ENCODE results near the gene ADAMTS4.

DNA sequence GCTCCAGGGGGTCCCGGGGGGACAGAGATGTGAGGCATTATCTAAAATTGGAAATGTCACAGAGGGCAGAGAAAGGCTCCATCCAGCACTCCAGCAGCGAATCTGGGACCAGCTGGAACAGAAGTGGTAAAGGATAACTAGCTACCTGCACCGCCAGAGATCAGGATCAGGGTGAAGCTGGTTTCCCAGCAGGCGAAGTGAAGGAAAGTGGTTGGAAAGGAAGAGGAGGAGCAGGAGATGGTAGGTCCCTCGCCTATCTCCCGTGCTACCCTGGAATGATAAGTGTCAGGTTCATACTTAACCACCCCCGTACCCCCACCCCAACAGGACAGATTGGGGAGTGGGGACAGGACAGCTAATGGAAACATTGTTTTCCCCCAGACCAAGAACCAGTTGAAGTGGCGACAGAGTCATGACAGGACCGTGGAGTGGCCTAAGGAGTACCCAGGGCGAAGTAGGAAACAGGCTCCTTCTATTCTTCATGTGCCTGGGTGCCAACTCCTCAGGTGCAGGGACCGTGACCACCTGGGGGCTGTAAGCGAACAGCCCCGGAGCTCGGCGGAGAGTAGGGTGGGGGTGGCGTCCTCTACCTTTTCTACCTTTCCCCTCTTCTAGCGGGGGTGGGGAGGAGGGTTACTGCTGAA is 22.3 kb downstream of the ADAMTS4 start:
- TF ChIP-seq, protein P1, sequence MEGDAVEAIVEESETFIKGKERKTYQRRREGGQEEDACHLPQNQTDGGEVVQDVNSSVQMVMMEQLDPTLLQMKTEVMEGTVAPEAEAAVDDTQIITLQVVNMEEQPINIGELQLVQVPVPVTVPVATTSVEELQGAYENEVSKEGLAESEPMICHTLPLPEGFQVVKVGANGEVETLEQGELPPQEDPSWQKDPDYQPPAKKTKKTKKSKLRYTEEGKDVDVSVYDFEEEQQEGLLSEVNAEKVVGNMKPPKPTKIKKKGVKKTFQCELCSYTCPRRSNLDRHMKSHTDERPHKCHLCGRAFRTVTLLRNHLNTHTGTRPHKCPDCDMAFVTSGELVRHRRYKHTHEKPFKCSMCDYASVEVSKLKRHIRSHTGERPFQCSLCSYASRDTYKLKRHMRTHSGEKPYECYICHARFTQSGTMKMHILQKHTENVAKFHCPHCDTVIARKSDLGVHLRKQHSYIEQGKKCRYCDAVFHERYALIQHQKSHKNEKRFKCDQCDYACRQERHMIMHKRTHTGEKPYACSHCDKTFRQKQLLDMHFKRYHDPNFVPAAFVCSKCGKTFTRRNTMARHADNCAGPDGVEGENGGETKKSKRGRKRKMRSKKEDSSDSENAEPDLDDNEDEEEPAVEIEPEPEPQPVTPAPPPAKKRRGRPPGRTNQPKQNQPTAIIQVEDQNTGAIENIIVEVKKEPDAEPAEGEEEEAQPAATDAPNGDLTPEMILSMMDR (conservative IDR thresholded peaks at IDR 0.05; ENCODE audit: low read depth, low read length) = no peak
- TF ChIP-seq POLR2A (IDR thresholded peaks at IDR 0.05; ENCODE audit: low read depth, low read length) (no peak), CHD1 (IDR thresholded peaks at IDR 0.05; ENCODE audit: low read depth, low read length) (no peak), RFX5 (IDR thresholded peaks at IDR 0.05; ENCODE audit: low read depth, low read length) (no peak), CEBPB (IDR thresholded peaks at IDR 0.05; ENCODE audit: low read depth, low read length) (no peak), BHLHE40 (IDR thresholded peaks at IDR 0.05; ENCODE audit: low read depth, low read length) (no peak), MAFK (IDR thresholded peaks at IDR 0.05; ENCODE audit: low read depth, low read length) (no peak), RAD21 (IDR thresholded peaks at IDR 0.05; ENCODE audit: low read length) (no peak), SMC3 (IDR thresholded peaks at IDR 0.05; ENCODE audit: low read depth, low read length) (no peak), FOS (IDR thresholded peaks at IDR 0.05; ENCODE audit: low read depth, low read length) (no peak)
- TF ChIP-seq, protein P2, sequence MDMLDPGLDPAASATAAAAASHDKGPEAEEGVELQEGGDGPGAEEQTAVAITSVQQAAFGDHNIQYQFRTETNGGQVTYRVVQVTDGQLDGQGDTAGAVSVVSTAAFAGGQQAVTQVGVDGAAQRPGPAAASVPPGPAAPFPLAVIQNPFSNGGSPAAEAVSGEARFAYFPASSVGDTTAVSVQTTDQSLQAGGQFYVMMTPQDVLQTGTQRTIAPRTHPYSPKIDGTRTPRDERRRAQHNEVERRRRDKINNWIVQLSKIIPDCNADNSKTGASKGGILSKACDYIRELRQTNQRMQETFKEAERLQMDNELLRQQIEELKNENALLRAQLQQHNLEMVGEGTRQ (IDR thresholded peaks at IDR 0.05; ENCODE audit: low read depth, low read length) = no peak

All from IMR-90 (cell line).